Measurements from ENCODE around the gene TMEM187. TPM values are rescaled to one million over a fixed set of nuclear protein-coding genes. Genes with fewer than 3 reads are reported as not detected.

TMEM187 gene
- total and polyA plus RNA-seq, 2 donors (not counting 3 experiments of a cell fraction or from before 2014, with no cell fraction given) = 2.6 to 15.7 TPM

GRCh38 chrX:153950127-153950526, 22.4 kb upstream of the TMEM187 start:
- intact Hi-C loops (cut with micrococcal nuclease) = no loop called here

More at GRCh38 chrX:153950127-153950526, 22.4 kb upstream of the TMEM187 start:
- DNase-seq (ENCODE audit: low read depth, low spot score) (no peak), FAIRE-seq (peak; percentile 63)
- no peaks in the 10 kb centered on the region for H3K9me3 ChIP-seq (replicated peaks; ENCODE audit: control insufficient read depth, insufficient read depth, low read length)
- H3K27me3 ChIP-seq (ENCODE audit: control insufficient read depth in 2 of 2, insufficient read depth in 2 of 2, low read length in 2 of 2) = no peaks in the 10 kb centered on the region
- no peak overlapping the region for H3K9ac ChIP-seq (replicated peaks; ENCODE audit: extremely low read depth, insufficient read depth, low read length)
- H3K36me3 ChIP-seq (ENCODE audit: control insufficient read depth in 2 of 2, extremely low read depth in 1 of 2, insufficient read depth in 2 of 2, low read length in 2 of 2) = peaks cover 17 to 31% of the 10 kb centered on the region in 2 experiments
- H3K4me1 ChIP-seq (ENCODE audit: control insufficient read depth, extremely low read depth, insufficient read depth, low read length) = peaks cover 31% of the 10 kb centered on the region
- no peak overlapping the region for H2AFZ ChIP-seq (ENCODE audit: low read depth, low read length)
- no peak overlapping the region for H3K4me2 ChIP-seq (ENCODE audit: insufficient read depth, low read length)
- no peaks in the 10 kb centered on the region for H4K20me1 ChIP-seq (replicated peaks; ENCODE audit: control insufficient read depth, extremely low read depth, insufficient read depth, low read length)
- H3K27ac ChIP-seq (ENCODE audit: insufficient read depth, low read depth, low read length) = no peak overlapping the region
- peaks cover 9% of the 10 kb centered on the region for H3K79me2 ChIP-seq (ENCODE audit: control insufficient read depth, insufficient read depth, low read length)
- no peak overlapping the region for H3K4me3 ChIP-seq (replicated peaks in 1 of 3; ENCODE audit: insufficient read depth in 1 of 3, low read depth in 1 of 3, low read length in 3 of 3)
- TF ChIP-seq CTCF (IDR thresholded peaks at IDR 0.05; ENCODE audit: extremely low read depth in 1 of 2, insufficient read depth in 1 of 2, low read depth in 1 of 2, low read length in 2 of 2) = no peak
- TF ChIP-seq GATA2 (IDR thresholded peaks at IDR 0.05; ENCODE audit: insufficient read depth, insufficient read length, low read depth, low read length) = no peak
- no peak for TF ChIP-seq POLR2A (IDR thresholded peaks at IDR 0.05; ENCODE audit: low read depth, low read length)
- TF ChIP-seq POLR2AphosphoS5 (IDR thresholded peaks at IDR 0.05; ENCODE audit: insufficient read depth, low read depth, low read length) = no peak
- TF ChIP-seq EZH2 (IDR thresholded peaks at IDR 0.05; ENCODE audit: borderline replicate concordance, low read depth, low read length, severe bottlenecking) = no peak
- no peak for TF ChIP-seq MYC (IDR thresholded peaks at IDR 0.05; ENCODE audit: low read depth, low read length)
- TF ChIP-seq JUN (IDR thresholded peaks at IDR 0.05; ENCODE audit: borderline replicate concordance, insufficient read depth, insufficient read length, low read depth) = no peak
- TF ChIP-seq FOS (IDR thresholded peaks at IDR 0.05; ENCODE audit: borderline replicate concordance, insufficient read depth, low read length) = no peak
- no peak for TF ChIP-seq MAX (IDR thresholded peaks at IDR 0.05; ENCODE audit: insufficient read depth, insufficient read length)
- no TSS peak for BruUV-seq (replicated peaks)
- no peaks in the 10 kb centered on the region for H3K9me1 ChIP-seq (replicated peaks; ENCODE audit: control insufficient read depth, extremely low read depth, insufficient read depth, low read length)
- CTCF ChIA-PET = interaction anchor here (5.0 to 9.4 kb wide), 2 partner anchors 25 to 186 kb away, joined by 68 to 253 read pairs; partner anchors contain the start of genes ARHGAP4 and PLXNB3
- POLR2A ChIA-PET = no interaction called here
- dilution Hi-C loops (cut with MboI; ENCODE audit: extremely low pct_ligation_motif_present, low sequenced_read_pairs) = no loop called here

All from endothelial cell of umbilical vein (primary cell).